Hindlimb muscle (tissue), 1 donor: ENCODE data around the gene IP6K3. TPM values are rescaled to one million over a fixed set of nuclear protein-coding genes. Genes with fewer than 3 reads are reported as not detected.
A peak's percentile ranks its signal among the peaks of the same experiment; 100 is the strongest.

Experiments used
- DNase-seq: peaks from one replicate; pipeline ENCODE4 v3.0.0-alpha.2; 2013
- polyA plus RNA-seq: library from polyadenylated mRNA; unstranded; fragments of 120-200 nt; gene quantifications from one replicate; pipeline ENCODE4 v1.2.1, GENCODE V29; 2013; ENCODE audit not compliant: insufficient read length

Gene IP6K3, protein sequence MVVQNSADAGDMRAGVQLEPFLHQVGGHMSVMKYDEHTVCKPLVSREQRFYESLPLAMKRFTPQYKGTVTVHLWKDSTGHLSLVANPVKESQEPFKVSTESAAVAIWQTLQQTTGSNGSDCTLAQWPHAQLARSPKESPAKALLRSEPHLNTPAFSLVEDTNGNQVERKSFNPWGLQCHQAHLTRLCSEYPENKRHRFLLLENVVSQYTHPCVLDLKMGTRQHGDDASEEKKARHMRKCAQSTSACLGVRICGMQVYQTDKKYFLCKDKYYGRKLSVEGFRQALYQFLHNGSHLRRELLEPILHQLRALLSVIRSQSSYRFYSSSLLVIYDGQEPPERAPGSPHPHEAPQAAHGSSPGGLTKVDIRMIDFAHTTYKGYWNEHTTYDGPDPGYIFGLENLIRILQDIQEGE
- polyA plus RNA-seq, result 38.8 TPM

DNA sequence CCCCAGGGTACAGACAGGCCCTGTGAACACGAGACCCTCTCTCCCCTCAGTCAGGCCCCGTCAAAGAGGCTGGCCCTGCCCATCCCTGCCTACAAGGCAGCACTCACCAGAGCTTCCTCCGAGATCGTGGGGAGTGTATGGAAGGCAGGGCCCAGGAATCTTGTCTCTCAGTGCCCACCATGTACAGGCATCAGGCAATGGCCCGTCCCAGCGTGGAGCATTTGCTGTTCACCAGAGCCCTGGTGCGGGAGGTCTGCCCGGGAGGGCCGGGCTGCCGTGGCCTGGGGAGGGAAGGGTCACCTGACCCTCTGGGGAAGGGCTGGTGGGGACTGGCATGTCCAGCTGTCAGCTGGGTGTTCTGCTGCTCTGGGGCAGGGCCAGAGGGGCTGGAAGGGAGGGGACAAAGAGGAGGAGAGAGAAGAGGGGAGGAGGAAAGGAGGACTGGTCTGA is at the start of gene IP6K3:
Gene IP6K3 (minus strand): TSS at position 255 of the 450 bp plus-strand sequence. CDS start 11,429 bp downstream, outside the sequence.
- DNase-seq, result no peak

DNA sequence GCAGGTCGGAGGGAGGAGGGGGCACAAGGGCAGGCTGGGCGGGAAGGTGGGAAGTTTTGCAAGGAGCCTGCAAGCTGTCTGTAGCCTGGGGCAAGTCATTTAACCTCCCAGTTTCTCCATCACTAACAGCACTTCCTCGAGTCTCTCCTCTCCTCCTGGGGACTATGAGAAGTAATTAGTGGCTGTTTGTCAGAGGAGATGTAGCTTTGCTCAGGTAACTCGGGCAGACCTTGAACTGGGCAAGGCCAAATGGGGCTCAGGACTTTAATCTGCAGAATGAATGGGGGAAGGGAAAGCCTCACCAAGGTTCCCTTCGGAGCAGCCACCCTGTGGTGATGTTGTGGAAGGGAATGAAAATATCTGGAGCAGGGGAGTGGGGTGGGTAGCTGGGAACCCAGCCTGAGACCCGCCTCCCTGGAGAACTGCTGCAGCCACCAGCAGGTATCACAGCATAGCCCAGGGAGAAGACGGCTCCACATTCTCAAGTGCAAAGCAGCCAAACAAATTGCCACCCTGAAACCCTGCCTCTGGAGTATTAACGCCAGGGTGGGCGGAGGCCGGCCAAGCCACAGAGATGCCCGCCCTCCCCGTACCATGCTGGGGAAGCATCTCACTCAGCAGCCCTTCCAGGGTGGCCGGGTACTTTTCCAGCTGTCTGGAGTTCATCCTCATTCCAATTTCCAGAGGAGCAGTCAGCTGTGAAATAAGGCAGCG is 48.4 kb upstream of the IP6K3 start:
- no peak for DNase-seq

DNA sequence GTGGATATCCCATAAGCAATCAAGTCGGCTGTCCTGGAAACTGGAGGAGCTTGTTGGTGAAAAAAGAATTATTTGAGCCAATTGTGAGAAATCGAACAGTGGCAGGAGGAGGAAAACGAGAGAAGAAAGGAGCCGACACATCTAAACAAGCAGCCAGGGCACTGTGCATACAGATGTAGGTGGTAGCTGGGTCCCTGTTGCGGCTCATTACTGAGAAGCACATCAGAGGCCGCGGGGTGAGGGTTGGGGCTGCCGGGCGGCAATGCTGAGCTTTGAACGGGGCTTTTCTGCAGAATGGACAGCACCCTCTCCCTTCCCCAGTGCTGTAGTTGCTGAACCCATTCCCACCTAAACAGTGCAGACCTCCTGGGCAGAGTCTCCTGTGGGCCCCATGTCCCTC is 46.3 kb upstream of the IP6K3 start:
- DNase-seq, result no peak

DNA sequence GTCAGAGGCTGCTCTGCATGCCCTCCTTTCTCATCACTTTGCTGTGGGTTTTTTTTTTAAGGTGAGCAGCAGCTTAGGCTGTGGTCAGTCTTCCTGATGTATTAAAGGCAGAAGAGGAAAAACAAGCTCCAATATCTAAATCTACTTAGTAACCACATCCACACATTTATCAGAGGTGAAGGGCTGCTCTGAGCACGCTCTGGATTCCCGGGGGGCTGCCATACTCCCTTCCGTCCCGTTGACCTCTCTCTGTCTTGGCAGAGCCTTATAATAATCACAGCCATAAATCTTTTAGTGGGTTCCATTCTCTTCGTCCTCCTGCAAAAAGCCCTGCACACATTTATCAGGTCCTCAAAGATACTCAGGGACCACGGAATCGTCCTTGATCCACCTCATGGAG is 44.9 kb upstream of the IP6K3 start:
- no peak for DNase-seq

DNA sequence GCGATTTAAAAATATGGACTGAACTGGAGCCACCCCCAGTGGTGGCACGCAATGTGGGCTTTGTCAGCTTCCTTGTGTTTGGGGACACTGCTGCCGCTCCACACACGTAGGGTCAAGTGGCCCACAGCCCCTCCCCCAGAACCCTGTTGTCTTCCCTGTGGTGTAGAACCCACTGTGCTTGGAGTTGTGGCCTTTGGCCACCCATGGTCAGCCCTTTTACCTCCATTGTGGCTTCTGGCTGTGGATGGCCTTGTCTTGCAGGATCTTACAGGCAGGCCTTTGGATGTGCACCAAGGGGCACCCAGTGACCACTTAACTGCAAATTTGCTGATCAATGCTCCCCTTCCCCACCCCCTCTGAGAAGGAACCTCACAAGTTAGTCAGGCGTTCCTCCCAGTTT is 44.2 kb upstream of the IP6K3 start:
- no peak for DNase-seq

DNA sequence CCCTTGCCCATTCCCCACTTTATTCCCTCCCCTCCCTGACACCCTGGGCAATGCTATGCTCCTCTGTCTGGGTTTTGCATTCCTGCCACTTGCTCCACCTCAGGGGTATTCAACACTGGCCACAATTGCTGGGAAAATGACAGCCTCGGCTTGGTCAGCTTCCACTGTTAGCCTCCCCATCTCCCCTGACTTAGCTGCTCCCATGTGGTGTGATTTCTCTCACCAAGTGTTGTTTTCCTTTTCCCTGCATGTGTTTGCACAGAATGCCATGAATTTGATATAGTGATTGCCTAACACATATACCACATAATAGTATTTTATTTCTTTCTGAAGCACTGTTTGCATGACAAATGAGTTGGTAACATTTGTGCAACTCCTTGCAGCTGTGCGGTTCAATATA is 43.7 kb upstream of the IP6K3 start:
- no peak for DNase-seq

DNA sequence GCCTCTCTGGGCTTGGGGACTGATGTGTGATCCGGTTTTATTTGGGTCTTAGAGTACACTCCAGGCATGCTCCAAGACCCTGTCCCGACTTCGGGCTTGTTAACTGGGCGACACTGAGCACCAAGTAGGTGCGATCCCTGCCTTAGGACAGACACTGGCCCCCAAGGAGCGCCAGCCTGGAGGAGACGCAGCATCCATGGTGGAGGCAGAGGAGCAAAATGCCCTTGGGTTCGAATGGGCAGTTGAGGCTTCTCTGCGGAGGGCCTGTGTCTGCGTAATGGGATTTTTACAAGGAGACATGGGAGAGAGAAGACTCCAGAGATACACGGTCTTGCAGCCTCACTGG is 42.8 kb upstream of the IP6K3 start:
- no peak for DNase-seq

DNA sequence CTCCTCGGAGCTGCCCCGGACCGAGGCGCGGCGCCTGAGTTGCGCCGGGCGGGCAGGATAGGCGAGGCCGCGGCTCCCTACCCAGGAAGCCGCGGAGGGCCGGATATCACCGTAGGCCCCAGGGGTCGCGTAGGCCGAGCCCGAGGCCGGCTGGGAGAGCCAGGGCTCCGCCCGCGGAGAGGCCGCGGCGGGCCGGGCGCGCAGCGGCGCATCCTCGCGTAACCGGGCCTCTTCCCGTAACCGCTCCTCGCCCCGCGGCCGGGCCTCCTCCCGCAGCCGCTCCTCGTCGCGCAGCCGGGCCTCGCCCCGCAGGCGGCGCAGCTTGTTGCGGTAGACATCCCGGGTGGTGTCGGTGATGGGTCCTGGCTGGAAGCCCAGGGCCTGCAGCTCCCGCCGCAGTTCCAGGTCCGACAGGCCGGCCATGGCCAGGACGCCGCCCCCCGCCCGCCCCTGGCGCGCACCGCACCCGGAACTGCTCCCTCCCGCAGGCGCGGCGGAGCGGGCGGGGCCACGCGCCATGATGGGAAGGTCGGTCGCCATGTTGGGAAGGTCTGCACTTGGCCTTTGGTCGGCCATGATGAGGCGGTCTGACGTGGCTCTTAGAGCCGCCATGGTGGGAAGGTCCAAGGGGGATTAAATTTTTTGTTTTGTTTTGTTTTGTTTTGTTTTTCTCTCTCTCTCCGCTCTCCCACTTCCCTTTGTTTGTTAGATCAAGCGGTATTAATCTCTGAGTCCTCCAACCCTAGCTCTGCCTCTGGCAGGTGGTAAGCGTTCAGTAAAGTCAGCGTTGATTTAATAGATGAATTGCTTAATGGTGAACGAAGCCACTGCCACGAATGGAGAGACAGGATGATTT is 42.2 kb upstream of the IP6K3 start, which contains the start of gene LEMD2:
Gene LEMD2 (minus strand): TSS at position 437 of the 856 bp plus-strand sequence. CDS start 14 bp downstream, at position 423.
- DNase-seq, result peak; percentile 97

DNA sequence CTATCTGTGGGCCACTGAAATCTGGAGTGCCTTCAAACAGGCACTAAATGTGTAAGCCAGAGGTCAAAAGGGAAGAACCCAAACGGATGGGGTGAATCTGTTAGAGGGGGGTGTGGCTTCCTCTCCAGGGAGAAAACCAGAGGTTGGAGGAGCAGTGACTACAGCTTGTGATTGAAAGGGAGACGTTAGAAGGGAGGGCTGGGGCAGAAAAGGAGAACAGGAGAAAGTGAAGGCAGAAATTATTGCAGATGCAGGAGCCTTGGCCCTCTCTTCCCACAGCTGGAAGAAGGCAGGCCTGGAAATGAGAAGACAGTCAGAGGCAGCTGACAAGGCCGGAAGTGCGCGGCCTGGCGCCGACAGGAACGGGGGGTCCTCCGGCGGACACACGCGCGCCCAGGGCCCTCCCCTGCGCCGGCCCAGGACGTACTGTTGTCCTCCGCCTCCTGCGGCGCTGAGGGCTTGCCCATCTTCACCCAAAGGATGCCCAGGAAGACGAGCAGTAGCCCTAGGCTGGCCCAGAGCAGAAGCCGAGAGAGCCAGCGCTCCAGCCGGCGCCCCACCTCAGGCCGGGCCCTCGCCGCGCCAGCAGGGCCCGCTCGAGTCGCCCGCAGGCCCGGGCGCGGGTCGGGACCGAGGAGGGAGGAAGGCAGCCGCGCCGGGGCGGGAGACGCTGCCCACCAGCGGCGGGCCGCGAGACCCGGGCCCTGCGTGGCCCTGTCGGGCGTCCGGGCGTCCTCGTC is 41.4 kb upstream of the IP6K3 start:
- DNase-seq, result peak; percentile 91

DNA sequence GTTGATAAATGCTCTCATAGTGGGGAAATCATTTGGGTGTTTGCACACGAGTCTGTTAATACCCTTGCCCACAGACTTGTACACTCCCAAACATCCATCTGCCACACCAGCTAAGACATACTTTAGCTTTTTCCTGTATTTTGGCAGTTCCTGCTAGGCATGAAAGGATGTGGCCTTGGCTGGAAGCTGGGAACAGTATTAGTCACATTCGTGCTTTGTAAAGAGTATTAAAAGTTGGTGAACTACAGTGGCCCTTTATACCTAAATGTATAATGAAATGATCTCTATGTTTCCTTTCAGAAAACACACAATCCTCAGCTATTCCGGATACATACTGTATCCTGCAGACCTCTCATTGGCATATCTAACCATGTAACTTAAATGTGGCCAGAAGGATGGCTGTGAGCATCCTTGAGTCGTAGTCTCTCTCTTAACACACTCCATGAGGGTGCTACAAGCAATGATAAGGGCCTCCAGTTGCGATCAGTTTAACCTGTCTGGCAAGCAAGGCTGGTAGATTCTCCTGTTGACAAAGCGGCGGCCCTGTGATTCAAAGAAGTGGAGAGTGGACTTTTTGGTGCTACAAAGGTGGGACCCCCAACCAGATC is 40.7 kb upstream of the IP6K3 start:
- DNase-seq, result no peak

DNA sequence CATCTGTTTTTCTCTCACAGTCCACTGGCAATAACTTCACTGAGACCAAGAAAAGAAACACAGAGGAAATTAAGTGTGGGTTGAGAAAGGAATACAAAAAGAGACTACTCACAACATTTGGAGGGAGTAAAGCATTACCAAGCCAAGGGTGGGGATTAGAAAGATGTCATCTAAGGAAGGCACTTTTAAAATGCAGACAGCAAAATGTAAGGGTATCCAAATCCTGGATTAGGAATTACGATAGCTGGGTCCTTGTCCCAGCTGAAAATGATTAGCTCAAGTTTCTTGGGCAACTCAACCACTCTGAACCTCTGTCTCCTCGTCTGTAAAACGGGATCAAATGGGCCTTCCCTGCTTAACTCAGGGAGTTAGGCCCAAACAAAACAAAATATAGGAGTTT is 40.0 kb upstream of the IP6K3 start:
- DNase-seq, result no peak

DNA sequence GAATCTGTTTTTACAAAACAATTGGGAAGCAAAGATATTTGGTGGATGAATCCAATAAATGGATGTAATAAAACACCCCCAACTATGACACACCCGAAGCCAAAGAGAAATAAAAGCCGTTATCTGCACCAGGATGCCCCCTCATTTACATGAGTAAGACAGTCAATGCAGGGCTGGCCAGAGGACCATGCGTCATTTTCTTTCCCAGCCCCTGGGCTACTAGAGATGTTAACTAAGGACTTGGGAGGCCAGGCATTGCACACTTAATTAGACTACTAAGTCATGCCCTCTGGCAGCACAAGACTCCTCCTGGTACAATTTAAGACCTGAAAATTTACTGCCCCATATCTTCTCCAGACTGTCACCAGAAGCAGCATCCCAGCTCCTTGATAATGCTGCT is 39.1 kb upstream of the IP6K3 start:
- no peak for DNase-seq

DNA sequence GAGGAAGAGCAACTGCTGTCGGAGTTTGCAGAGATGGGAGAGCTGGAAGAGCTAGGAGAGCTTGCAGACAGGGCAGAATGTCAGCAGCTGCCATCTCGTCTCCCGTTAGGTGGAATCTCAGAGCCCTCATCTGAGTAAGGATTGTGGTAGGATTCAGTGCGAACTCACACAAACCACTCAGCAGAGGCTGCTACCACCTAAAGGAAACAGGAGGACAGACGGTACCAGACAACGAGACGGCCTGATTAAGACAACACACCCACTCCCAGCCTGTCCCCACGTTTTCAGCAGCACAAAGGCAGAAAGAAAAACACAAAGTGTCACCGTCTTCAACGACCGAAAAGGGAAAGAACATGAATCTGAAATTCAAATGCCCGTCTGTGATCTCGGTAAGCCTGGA is 38.1 kb upstream of the IP6K3 start:
- no peak for DNase-seq

DNA sequence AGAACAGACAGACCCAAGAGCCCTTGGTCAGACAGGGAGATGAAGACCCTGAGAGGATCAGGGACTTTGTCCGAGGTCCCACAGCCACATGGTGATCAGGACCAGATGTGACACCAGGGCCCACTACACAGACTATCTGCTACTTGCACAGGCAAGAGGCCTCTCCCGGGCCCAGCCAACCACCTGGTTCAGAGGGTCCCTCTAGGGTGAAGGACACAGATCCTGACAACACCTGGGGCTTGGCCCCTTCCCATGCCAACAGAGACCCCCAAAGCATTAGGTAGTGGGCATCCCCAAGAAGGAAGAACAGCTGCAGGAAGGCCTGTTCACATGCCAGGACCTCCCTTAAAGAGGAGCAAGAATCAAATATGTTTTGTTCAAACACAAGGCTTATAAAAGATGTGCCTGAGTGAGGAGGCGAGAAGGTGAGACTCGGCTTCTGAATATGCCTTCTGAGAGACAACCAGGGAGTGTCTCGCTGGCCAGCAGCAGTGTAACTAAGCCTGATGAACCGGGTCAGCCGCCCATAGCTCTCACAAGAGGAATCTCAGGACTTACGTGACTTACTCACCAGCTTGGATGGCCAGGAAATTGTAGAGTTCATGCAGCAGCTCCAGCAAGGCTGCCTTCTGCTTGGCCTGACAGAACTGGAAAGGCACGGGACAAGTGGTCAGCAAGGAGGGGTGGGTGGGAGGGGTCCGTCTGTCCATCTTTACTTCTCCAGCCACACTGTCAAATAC is 37.2 kb upstream of the IP6K3 start:
- no peak for DNase-seq

DNA sequence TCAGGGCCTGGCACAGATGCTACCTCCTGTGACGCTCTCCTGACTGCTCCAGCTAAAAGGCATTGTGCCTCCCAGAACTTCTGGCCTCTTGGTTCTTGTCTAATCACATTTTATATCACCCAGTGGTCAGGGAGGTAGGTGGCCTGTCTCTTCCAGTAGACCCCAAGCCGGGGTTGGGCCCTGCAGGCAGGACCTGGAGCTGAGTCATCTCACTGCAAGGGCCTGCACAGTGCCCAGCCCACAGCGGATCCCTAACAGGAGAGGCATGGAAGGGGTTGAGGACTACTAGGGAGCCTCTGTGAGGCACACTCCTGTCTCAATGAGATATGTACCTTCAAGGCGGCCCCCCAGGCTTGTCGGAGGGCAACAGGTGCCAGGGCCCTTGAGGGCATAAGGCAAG is 35.9 kb upstream of the IP6K3 start:
- no peak for DNase-seq

DNA sequence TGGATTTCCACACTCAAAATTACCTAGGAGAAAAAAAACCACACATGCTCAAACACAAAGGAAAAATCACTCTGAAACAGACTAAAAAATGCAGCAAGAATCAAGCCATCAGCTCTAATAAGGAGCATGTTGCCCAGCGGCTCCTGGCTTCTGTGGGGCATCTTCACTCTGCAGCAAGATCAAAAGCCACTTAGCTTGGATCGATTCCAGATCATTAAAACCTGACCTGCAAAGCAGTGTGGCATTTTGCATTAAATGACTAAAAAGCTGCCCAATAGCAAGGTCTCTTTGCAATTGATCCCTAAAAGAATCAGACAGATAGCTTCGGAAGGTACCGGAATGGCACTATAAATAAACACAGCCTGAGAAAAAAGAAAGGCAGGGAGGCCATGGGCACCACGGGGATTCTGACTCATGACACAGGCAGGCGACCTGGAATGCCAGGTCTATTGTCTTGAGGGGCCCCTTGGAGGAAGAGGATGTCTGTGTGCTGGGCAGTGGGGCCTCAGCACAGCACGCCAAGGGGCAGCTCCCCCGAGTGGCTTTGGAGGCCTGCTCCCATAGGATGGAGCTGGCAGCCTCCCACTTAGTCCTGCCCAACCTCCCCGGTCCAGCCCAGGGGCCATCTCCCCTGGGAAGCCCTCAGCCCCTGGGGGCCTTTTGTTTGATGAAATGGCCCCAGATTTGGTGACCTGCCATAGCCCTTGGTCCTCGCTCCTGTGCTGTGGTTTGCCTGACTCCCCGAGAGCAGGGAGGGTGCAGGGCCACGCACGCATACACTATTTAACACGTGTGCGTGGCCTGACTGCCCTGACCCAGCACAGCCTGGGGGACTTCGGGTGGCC is 34.6 kb upstream of the IP6K3 start:
- no peak for DNase-seq

DNA sequence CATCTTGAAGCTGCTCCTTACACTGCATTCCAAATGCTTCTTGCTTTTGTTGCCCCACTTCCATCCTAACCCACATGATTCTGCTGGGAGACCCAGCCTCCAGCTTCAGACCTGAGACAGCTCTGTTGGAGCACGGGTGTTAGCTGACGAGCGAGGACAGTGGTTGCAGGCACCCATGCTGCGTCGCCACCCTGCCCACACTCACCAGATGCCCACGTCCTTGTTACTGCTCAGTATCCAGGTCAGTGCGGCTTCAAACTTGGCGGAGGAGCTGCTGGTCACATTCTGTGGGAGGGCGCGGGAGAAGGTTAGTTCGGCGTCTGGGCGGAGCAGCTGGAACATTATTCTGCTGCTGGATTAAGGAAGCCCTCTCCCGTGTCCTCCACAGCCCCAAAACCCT is 33.2 kb upstream of the IP6K3 start:
- DNase-seq, result no peak

DNA sequence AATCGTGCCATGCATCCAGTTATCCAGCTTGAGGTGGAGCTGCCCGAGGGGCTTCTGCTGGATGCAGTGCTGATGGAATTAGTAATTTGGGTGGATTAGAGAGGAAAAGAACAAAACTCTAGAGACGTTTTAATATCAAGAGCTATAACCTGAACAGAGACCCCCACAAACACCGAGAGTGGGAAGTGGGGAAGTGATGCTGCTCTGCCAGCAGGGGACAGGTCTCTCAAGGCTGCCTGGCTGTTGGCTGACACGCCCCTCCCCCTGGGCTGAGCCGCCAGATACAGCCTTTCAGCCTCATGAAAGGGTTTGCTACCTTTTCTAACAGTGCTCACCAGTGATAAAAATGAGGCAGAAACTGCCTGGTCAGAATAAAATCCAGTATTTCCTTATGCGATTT is 32.6 kb upstream of the IP6K3 start:
- no peak for DNase-seq

DNA sequence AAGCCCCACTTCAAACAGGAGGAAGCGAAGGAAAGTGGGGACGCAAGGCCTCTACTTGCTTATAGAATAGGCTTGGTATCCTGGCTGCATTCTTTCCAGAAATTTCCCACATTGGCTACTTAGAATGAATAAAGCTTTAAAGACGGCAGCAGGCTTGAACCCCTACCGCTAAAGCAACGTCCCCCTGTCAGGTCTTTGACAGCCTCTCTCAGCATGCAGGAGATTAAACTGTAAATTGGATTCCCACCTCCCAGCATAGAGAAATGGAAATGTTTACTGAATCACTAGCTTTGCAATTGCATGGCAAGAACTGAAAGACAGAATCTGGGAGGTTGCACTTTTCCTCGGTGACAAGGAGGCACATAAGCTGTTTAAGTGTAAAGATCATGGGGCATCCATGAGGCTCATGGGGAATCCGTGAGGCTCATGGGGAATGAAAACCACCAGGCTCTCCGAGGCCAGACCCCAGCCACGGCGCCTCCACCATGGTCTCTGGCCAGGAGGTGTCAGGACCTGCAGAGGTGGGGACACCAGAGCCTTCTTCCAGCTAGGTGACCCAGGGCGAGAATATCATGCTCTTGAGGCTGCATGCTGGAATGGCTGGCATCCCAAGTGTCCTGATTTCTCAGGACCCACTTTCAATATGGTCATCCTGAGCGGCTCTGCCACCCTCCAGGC is 31.9 kb upstream of the IP6K3 start:
- no peak for DNase-seq
